ENCODE measurements around the gene ILKAP.

DNA sequence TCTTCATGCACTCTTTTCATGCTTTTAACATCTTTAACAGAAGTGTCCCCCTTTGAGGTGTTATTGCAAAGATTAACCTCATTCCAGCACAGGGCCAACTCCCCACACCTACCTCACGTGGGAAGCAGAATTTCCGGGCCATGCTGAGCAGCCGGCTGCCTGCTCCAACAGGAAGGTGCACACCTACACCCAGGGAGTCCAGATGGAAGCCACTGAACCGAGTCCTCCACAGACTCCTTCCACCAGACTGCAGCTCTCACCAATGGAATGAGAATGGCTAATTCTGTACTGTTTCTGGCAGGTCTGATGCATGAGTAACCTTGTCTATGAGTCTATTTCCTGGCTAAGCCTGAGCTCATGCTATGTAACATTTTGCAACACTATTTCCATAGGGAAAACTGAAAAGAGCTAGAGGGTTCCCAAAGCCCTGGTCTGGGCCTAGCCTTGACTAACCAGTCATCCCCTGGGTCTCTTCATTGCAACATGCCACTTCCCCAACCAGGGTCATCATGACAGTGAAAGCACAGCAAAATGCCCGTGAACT, 33.7 kb downstream of the ILKAP start:
- TF ChIP-seq, protein P1, sequence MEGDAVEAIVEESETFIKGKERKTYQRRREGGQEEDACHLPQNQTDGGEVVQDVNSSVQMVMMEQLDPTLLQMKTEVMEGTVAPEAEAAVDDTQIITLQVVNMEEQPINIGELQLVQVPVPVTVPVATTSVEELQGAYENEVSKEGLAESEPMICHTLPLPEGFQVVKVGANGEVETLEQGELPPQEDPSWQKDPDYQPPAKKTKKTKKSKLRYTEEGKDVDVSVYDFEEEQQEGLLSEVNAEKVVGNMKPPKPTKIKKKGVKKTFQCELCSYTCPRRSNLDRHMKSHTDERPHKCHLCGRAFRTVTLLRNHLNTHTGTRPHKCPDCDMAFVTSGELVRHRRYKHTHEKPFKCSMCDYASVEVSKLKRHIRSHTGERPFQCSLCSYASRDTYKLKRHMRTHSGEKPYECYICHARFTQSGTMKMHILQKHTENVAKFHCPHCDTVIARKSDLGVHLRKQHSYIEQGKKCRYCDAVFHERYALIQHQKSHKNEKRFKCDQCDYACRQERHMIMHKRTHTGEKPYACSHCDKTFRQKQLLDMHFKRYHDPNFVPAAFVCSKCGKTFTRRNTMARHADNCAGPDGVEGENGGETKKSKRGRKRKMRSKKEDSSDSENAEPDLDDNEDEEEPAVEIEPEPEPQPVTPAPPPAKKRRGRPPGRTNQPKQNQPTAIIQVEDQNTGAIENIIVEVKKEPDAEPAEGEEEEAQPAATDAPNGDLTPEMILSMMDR (IDR thresholded peaks at IDR 0.05), result no peak
- no peak for TF ChIP-seq POLR2A (IDR thresholded peaks at IDR 0.05)
